Lung (tissue), 12 donors: Measurements from ENCODE around the gene RUSC2. TPM values are rescaled to one million over a fixed set of nuclear protein-coding genes. Genes with fewer than 3 reads are reported as not detected.

Experiments used
- ATAC-seq: fragments of 200-7000 bp; cut with Tn5 transposase; one replicate; pipeline ENCODE4 v1.9.1; 2020; ENCODE audit warnings: moderate number of reproducible peaks; ENCODE audit not compliant: insufficient read depth, low FRiP score
- DNase-seq, 3 donors: peaks; one replicate each; pipeline ENCODE4 v3.0.0-alpha.2; 2013 to 2017
- H3K27ac ChIP-seq, 2 donors: one replicate each; pipeline ENCODE4 v1.5.1; 2013; ENCODE audit warnings: mild to moderate bottlenecking in 2 of 2, moderate library complexity in 2 of 2, control low read depth in 1 of 2, inconsistent platforms in 1 of 2, low read depth in 1 of 2, low read length in 1 of 2
- H3K27me3 ChIP-seq, 3 donors: one replicate each; pipeline ENCODE4 v1.5.1; 2013; ENCODE audit warnings: low read length in 2 of 3; ENCODE audit not compliant: control insufficient read depth in 3 of 3, insufficient read depth in 3 of 3
- H3K36me3 ChIP-seq, 4 donors: one replicate each; pipeline ENCODE4 v1.5.1; 2013; ENCODE audit warnings: low read length in 4 of 4, mild to moderate bottlenecking in 1 of 4, moderate library complexity in 1 of 4; ENCODE audit not compliant: control insufficient read depth in 4 of 4, insufficient read depth in 4 of 4
- H3K4me1 ChIP-seq, 5 donors: one replicate each; pipeline ENCODE4 v1.5.1; 2013; ENCODE audit warnings: low read length in 5 of 5, mild to moderate bottlenecking in 2 of 5, moderate library complexity in 1 of 5; ENCODE audit not compliant: control insufficient read depth in 5 of 5, insufficient read depth in 5 of 5
- H3K4me3 ChIP-seq: one replicate; pipeline ENCODE4 v1.5.1; 2013; ENCODE audit warnings: mild to moderate bottlenecking, control low read depth, moderate library complexity
- H3K9ac ChIP-seq, 2 donors: one replicate each; pipeline ENCODE4 v1.5.1; 2013; ENCODE audit warnings: low read length in 2 of 2, control low read depth in 1 of 2; ENCODE audit not compliant: insufficient read depth in 1 of 2
- H3K9me3 ChIP-seq, 4 donors: one replicate each; pipeline ENCODE4 v1.5.1; 2013; ENCODE audit warnings: low read length in 3 of 4, mild to moderate bottlenecking in 1 of 4, moderate library complexity in 1 of 4; ENCODE audit not compliant: control insufficient read depth in 4 of 4, insufficient read depth in 3 of 4
- CTCF ChIP-seq: IDR thresholded peaks from 2 replicates; pipeline ENCODE4 v1.5.1; 2012; ENCODE audit warnings: mild to moderate bottlenecking; ENCODE audit errors: control extremely low read depth, extremely low read depth
- WGBS, 2 donors: extraction: QIAGEN DNeasy Blood & Tissue Kit; methylation state at CpG; one replicate each; pipeline ENCODE4 v1.1.7; 2013; 5-methylcytosine and 5-hydroxymethylcytosine counted together
- polyA plus RNA-seq, 2 donors: library from polyadenylated mRNA; stranded (reverse); fragments of 200-250 nt; gene quantifications; one replicate each; pipeline ENCODE4 v1.2.1, GENCODE V29; 2013
- total RNA-seq, 2 donors: library from RNA; depleted of rRNA in 1 of 2; stranded (reverse); fragments of >200 nt in 1 of 2; gene quantifications; one replicate each; pipeline ENCODE4 v1.2.1, GENCODE V29; 2014 to 2021
- donor health status: control.
- donor health status: control.
- donor health status: Bipolar disorder and iron deficiency.
- donor health status: healthy.
- donor health status: DM: yes; HTN: yes; CAD: no.

RUSC2 gene
- total and polyA plus RNA-seq, 4 donors = 12.2 to 25.7 (median 14.7) TPM

GRCh38 chr9:35501946-35502345 is 12.0 kb downstream of the RUSC2 start:
- DNase-seq (no peak), ATAC-seq (no peak)
- no peak overlapping the region for H3K27ac ChIP-seq
- no peaks in the 10 kb centered on the region for H3K27me3 ChIP-seq
- no peak overlapping the region for H3K4me3 ChIP-seq
- no peak for TF ChIP-seq CTCF
- H3K36me3 ChIP-seq = no peaks in the 10 kb centered on the region
- no peaks in the 10 kb centered on the region for H3K9me3 ChIP-seq
- 50 to 81% methylated on average over 1 of the region's 1 CpG for WGBS, 2 donors
- H3K4me1 ChIP-seq = peaks cover 0 to 14% (median 0%) of the 10 kb centered on the region in 5 donors
- no peak overlapping the region for H3K9ac ChIP-seq

DNA sequence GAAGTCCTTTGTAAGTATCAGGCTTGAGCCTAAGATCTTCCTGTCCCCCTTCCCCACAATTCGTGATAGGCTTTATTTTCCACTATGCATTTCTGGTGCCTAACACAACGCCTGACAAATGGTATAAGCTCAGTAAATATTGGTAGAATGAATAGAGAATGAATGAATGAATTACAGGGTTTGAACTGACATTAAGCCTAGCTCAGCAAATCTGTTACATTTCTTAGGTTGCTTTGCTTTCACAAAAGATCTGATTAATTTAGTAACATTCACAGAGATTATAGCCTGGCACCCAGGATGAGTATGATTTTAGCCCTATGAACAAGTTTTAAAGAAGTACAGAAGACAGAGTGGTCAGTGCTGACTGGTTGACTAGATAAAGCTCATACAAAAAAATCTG is 16.4 kb downstream of the RUSC2 start:
- Histone ChIP-seq H3K4me3 (no peak overlapping the region), H3K9me3 (no peaks in the 10 kb centered on the region), H3K9ac (no peak overlapping the region), H3K36me3 (peaks cover 0 to 3% (median 0%) of the 10 kb centered on the region in 4 donors), H3K4me1 (peaks cover 0 to 21% (median 10%) of the 10 kb centered on the region in 5 donors), H3K27ac (no peak overlapping the region), H3K27me3 (no peaks in the 10 kb centered on the region)
- ATAC-seq (no peak), DNase-seq (no peak)
- 79 to 89% methylated on average over 2 of the region's 2 CpGs for WGBS, 2 donors
- TF ChIP-seq CTCF = no peak

GRCh38 chr9:35508069-35508468 is 18.2 kb downstream of the RUSC2 start:
- DNase-seq (no peak), ATAC-seq (no peak)
- H3K4me3 ChIP-seq = no peak overlapping the region
- no peaks in the 10 kb centered on the region for H3K27me3 ChIP-seq
- peak overlapping the region in 1 of 2 donors; percentile 6 for H3K27ac ChIP-seq
- H3K4me1 ChIP-seq = peaks cover 0 to 28% (median 13%) of the 10 kb centered on the region in 5 donors
- H3K9ac ChIP-seq = no peak overlapping the region
- WGBS, 2 donors = 51 to 64% methylated on average over 3 of the region's 3 CpGs
- H3K9me3 ChIP-seq = no peaks in the 10 kb centered on the region
- TF ChIP-seq CTCF = no peak
- peaks cover 0 to 3% (median 0%) of the 10 kb centered on the region in 4 donors for H3K36me3 ChIP-seq

- H3K4me1 ChIP-seq = peaks cover 0 to 28% (median 13%) of the 10 kb centered on the region in 5 donors
- no peaks in the 10 kb centered on the region for H3K9me3 ChIP-seq
- H3K27ac ChIP-seq = peak overlapping the region; percentile 91 to 92
- H3K9ac ChIP-seq = peak overlapping the region in 1 of 2 donors; percentile 30
- TF ChIP-seq CTCF = no peak
- peaks cover 0 to 3% (median 0%) of the 10 kb centered on the region in 4 donors for H3K36me3 ChIP-seq
- 39 to 71% methylated on average over 3 of the region's 3 CpGs for WGBS, 2 donors
- no peaks in the 10 kb centered on the region for H3K27me3 ChIP-seq
- H3K4me3 ChIP-seq = no peak overlapping the region
- ATAC-seq (no peak), DNase-seq (no peak)
Observed at GRCh38 chr9:35510383-35510753, 20.5 kb downstream of the RUSC2 start.
